Right atrium auricular region (tissue), 2 donors: ENCODE measurements around the gene MED27. TPM values are rescaled to one million over a fixed set of nuclear protein-coding genes. Genes with fewer than 3 reads are reported as not detected.

Source experiments
- DNase-seq: peaks from one replicate; pipeline ENCODE4 v3.0.0-alpha.2; 2019; ENCODE audit warnings: low spot score
- H3K27ac ChIP-seq, 2 donors: fragments of 200-600 bp; sonication (generic); 1 replicate in 1 of 2; 2 replicates in 1 of 2; pipeline ENCODE4 v1.5.1; 2016 to 2019
- H3K27me3 ChIP-seq, 2 donors: fragments of 200-600 bp; sonication (generic); one replicate each; pipeline versions ENCODE4 v1.5.1 to v1.6.0; 2017 to 2019
- H3K36me3 ChIP-seq: fragments of 200-600 bp; sonication (generic); one replicate; pipeline ENCODE4 v1.5.1; 2016
- H3K4me1 ChIP-seq, 2 donors: fragments of 200-600 bp; sonication (generic); one replicate each; pipeline versions ENCODE4 v1.5.1 to v1.6.0; 2017 to 2019
- H3K4me3 ChIP-seq, 2 donors: fragments of 200-600 bp; sonication (generic); 1 replicate in 1 of 2; 2 replicates in 1 of 2; pipeline ENCODE4 v1.5.1; 2017 to 2019; ENCODE audit warnings: mild to moderate bottlenecking in 1 of 2, moderate library complexity in 1 of 2
- H3K9me3 ChIP-seq, 2 donors: fragments of 200-600 bp; sonication (generic); one replicate each; pipeline ENCODE4 v1.5.1; 2019
- total RNA-seq, 2 donors: library from RNA; depleted of rRNA; stranded (reverse); fragments of >200 nt; gene quantifications; one replicate each; pipeline ENCODE4 v1.1.0, GENCODE V29; 2016
- TF ChIP-seq, protein P1 (sequence below), 2 donors: fragments of 200-600 bp; sonication (generic); IDR thresholded peaks; one replicate each; pipeline ENCODE4 v1.5.1; 2019; ENCODE audit warnings: antibody characterized with exemption in 2 of 2

The MED27 gene
- total RNA-seq, 2 donors from 2014 or later, result 12.5 to 15.3 TPM

DNA sequence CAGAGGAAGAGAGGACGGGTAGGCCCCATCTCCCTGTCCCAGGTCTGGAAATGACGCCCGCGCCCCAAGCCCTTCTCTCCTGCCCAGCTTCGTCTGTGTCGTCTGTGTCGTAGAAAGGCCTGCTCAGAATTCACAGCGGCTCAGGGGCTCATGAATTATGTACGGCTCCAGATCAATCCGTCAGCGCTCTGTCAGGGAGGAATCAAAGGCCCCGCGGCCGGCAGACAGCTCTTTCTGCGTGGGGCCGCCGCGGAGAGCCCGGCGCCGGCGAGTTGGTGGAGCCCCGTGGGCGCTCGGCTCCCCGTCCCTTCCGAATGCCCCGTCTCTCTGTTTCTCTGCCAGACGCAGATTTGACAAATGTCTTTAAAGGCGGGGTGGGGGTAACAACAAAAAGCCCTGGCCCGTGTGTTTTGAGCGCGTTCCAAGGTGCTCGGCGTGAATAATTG, 255.9 kb downstream of the MED27 start:
- Histone ChIP-seq H3K4me3 (no peak overlapping the region), H3K27ac (no peak overlapping the region), H3K36me3 (no peaks in the 10 kb centered on the region), H3K27me3 (no peaks in the 10 kb centered on the region), H3K4me1 (no peaks in the 10 kb centered on the region), H3K9me3 (no peaks in the 10 kb centered on the region)
- DNase-seq, result no peak
- TF ChIP-seq, protein P1, sequence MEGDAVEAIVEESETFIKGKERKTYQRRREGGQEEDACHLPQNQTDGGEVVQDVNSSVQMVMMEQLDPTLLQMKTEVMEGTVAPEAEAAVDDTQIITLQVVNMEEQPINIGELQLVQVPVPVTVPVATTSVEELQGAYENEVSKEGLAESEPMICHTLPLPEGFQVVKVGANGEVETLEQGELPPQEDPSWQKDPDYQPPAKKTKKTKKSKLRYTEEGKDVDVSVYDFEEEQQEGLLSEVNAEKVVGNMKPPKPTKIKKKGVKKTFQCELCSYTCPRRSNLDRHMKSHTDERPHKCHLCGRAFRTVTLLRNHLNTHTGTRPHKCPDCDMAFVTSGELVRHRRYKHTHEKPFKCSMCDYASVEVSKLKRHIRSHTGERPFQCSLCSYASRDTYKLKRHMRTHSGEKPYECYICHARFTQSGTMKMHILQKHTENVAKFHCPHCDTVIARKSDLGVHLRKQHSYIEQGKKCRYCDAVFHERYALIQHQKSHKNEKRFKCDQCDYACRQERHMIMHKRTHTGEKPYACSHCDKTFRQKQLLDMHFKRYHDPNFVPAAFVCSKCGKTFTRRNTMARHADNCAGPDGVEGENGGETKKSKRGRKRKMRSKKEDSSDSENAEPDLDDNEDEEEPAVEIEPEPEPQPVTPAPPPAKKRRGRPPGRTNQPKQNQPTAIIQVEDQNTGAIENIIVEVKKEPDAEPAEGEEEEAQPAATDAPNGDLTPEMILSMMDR (IDR thresholded peaks at IDR 0.05), result no peak

DNA sequence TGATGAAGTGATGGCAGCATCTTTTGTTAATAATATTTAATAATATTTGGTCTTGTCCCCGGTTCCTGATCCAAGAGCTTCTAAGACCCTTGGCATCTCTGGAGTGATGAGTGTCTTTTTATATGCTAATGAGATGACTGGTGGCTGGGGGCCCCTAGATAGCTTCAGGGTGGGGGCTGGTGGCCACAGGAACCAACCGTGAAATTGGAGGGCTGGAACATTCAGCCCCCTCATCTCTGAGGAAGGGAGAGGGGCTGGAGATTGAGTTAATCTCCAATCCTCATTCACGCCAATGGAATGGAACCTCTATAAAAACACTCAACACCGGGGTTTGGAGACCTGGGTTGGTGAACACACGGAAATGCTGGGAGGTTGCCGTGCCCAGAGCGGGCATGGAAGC, 261.6 kb downstream of the MED27 start:
- TF ChIP-seq, protein P1 (IDR thresholded peaks at IDR 0.05), result no peak
- Histone ChIP-seq H3K36me3 (no peaks in the 10 kb centered on the region), H3K9me3 (no peaks in the 10 kb centered on the region), H3K27ac (no peak overlapping the region), H3K27me3 (no peaks in the 10 kb centered on the region), H3K4me1 (no peaks in the 10 kb centered on the region), H3K4me3 (no peak overlapping the region)
- no peak for DNase-seq

DNA sequence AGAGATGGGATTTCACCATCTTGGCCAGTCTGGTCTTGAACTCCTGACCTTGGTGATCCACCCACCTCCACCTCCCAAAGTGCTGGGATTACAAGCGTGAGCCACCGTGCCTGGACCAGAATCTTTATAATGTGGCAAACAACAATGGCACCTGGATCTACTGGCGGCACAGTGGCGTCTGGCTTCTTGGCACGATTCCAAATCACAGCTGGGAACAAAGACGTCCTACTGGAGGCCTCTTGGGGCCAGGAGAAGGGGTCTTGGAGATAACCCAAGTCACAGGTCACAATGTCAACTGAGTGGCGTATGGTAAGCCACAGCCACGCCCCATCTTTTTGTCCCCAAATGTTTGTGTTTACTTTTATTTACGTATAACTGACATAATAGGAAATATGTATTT, 262.0 kb downstream of the MED27 start:
- no peak for DNase-seq
- no peaks in the 10 kb centered on the region for H3K36me3 ChIP-seq
- no peaks in the 10 kb centered on the region for H3K4me1 ChIP-seq
- TF ChIP-seq, protein P1 (IDR thresholded peaks at IDR 0.05), result no peak
- H3K9me3 ChIP-seq, result no peaks in the 10 kb centered on the region
- H3K27me3 ChIP-seq, result no peaks in the 10 kb centered on the region
- H3K4me3 ChIP-seq, result no peak overlapping the region
- H3K27ac ChIP-seq, result no peak overlapping the region

DNA sequence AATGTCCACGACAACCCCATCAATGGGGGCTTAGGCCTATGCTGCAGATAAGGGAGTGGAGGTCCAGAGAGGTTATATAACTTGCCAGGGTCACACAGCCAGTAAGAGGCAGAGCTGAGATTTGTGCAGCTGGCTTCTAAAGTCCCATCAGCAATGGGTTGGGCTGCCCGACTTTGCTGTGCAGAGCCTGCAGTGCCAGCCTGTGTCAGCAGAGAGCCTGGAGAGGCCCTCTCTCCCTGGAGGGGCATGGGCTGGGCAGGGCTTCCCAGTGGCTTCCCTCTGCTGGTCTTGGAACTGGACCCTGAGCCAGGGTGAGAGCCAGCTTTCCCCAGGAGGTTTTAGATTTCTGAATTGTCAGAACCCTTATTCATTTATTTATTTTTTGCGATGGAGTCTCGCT, 262.6 kb downstream of the MED27 start:
- TF ChIP-seq, protein P1 (IDR thresholded peaks at IDR 0.05), result no peak

DNA sequence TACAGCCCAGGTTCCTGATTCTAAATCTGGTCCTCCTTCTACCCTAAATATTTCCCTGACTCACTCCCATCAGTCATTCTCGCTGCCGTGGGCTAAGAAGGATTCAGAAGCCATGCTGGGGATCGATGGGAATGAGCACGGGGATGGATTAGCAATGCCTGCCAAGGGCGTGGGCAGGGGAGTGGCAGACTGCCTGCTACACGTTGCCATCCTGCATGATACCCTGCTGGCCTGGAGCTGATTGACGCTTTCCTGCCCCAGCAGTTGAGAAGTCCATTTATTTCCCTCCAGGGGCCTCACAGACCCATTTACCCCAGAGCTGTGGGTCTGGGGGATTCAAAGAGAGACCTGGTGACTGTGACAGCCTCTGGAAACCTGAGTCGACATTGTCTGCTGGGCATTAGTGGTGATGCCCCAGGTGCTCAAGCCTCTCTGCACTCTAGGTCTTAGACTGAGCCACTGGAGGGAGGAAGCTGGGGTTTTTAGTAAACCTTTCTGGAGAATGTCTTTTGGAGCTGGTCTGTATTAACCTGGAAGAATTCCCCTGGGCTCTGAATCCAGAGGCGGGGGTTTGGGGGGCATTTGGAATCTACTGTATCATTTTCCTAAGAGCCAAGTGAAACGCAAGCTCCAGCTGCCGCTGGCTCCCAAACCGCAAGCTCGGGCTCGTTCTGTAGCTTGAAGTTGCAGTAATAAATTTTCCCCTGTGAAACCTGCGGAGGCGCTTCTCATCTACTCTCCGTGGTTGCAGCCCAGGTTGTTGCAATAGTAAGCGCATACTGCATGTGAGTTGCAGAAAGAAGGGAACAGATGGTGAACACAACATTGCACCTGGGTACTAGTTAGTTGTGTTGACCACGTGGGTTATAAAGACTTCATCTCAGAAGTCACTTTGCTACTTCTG, 263.4 kb downstream of the MED27 start:
- no peak overlapping the region for H3K4me3 ChIP-seq
- H3K27me3 ChIP-seq, result no peaks in the 10 kb centered on the region
- no peak overlapping the region for H3K27ac ChIP-seq
- no peaks in the 10 kb centered on the region for H3K9me3 ChIP-seq
- TF ChIP-seq, protein P1 (IDR thresholded peaks at IDR 0.05), result no peak
- H3K4me1 ChIP-seq, result no peaks in the 10 kb centered on the region
- no peak for DNase-seq
- no peaks in the 10 kb centered on the region for H3K36me3 ChIP-seq

More for the DNA sequence above, 262.6 kb downstream of the MED27 start:
- no peak overlapping the region for H3K27ac ChIP-seq
- H3K4me1 ChIP-seq, result no peaks in the 10 kb centered on the region
- DNase-seq, result no peak
- H3K4me3 ChIP-seq, result no peak overlapping the region
- H3K27me3 ChIP-seq, result no peaks in the 10 kb centered on the region
- no peaks in the 10 kb centered on the region for H3K9me3 ChIP-seq
- no peaks in the 10 kb centered on the region for H3K36me3 ChIP-seq
